Calu3 (cell line): ENCODE results near the gene SCNN1A. TPM values are rescaled to one million over a fixed set of nuclear protein-coding genes. Genes with fewer than 3 reads are reported as not detected.
A peak's percentile ranks its signal among the peaks of the same experiment; 100 is the strongest.

ENCODE experiments used
- BruUV-seq: library from RNA; stranded (reverse); fragments of 400-500 nt; replicated peaks from 2 replicates; lab custom pipeline; 2021; lab: Mats Ljungman, UMichigan
- CTCF ChIA-PET: fragments of 300-600 bp; sonication (Branson Sonifier 250); formaldehyde crosslinking; loops from one replicate; lab custom pipeline; 2022; ENCODE audit warnings: antibody characterized with exemption; lab: Charles Lee
- DNase-seq: peaks from one replicate; pipeline ENCODE4 v3.0.0; 2022
- H3K27ac Mint-ChIP-seq: one replicate; pipeline ENCODE4 v1.8.0; 2022; ENCODE audit warnings: mixed read lengths; ENCODE audit not compliant: unreplicated experiment
- H3K27me3 Mint-ChIP-seq: one replicate; pipeline ENCODE4 v1.8.0; 2022; ENCODE audit warnings: mixed read lengths; ENCODE audit not compliant: unreplicated experiment
- H3K36me3 Mint-ChIP-seq: one replicate; pipeline ENCODE4 v1.8.0; 2022; ENCODE audit warnings: mild to moderate bottlenecking, moderate library complexity, mixed read lengths; ENCODE audit not compliant: insufficient read depth, unreplicated experiment
- H3K4me1 Mint-ChIP-seq: one replicate; pipeline ENCODE4 v1.8.0; 2022; ENCODE audit warnings: mild to moderate bottlenecking, low read depth, mixed read lengths; ENCODE audit not compliant: unreplicated experiment
- H3K4me3 Mint-ChIP-seq: one replicate; pipeline ENCODE4 v1.8.0; 2022; ENCODE audit warnings: mild to moderate bottlenecking, low read depth, moderate library complexity, mixed read lengths; ENCODE audit not compliant: unreplicated experiment
- H3K9me3 Mint-ChIP-seq: one replicate; pipeline ENCODE4 v1.8.0; 2022; ENCODE audit warnings: low read depth, mixed read lengths; ENCODE audit not compliant: unreplicated experiment
- intact Hi-C: fragments of 100-400 bp; cut with micrococcal nuclease; formaldehyde crosslinking; loops from one replicate; pipeline ENCODE4 v1.10.0; 2022; ENCODE audit not compliant: unreplicated experiment
- total RNA-seq: library from RNA; stranded (reverse); gene quantifications from 2 replicates; pipeline ENCODE4 v1.2.3, GENCODE V29; 2022
- TF ChIP-seq, protein P1 (sequence below): fragments of 200-600 bp; IDR thresholded peaks from one replicate; pipeline ENCODE4 v1.8.0; 2022; ENCODE audit warnings: antibody characterized with exemption; ENCODE audit not compliant: unreplicated experiment

SCNN1A gene
- total RNA-seq, 1 experiment from 2014 or later = 53.5 TPM

DNA sequence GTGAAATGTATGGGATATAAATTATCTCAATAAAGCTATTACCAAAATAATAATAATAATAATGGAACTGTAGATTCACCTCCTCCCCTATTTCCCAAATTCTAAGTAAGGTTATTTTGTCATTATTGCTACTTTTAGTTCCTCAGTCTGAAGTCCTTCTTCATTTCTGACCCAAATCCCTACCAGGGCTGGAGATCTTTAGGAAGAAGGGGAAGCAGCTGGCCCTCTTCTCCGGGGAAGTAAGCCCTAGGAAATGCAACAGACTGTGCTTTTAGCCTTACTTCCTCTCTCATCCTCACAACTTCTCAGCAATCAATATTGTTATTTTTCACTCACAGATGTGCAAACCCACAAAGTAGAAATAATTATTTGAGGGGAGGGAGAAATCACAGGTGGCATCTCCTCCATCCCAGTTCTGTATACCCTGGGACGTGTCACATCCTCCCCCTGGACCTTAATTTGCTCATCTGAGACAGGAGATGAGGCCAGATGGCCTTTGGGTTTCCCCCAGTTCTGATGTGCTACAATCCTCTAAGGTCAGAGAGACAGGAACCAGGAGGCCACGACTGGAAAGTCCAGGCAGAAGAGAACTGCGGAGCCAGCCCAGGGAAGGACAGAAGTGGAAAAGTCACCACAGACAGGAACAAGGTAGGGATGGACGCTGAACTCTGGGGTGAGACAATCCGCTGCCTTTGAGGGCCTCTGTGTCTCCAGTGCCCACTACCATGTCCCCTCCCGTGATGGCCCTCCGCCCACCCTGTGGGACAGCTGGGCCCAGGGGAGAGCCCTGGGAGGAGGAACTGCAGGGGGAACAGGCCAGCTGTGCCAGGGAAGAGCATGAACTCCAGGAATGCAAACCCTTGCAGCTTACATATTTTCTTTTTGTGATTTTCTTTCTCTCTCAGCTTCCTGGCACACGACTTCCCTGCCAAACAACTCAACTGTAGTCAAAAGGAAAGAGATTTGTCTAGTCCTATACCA lies 22.9 kb downstream of the SCNN1A start:
- DNase-seq = no peak
- H3K9me3 Mint-ChIP-seq = no peaks in the 10 kb centered on the region
- no peak overlapping the region for H3K4me3 Mint-ChIP-seq
- H3K4me1 Mint-ChIP-seq = peaks cover 17% of the 10 kb centered on the region
- no TSS peak for BruUV-seq
- no peaks in the 10 kb centered on the region for H3K27me3 Mint-ChIP-seq
- intact Hi-C loops = no loop called here
- peaks cover 20% of the 10 kb centered on the region for H3K36me3 Mint-ChIP-seq
- CTCF ChIA-PET = interaction anchor here (0.7 kb wide), 1 partner anchor 66 kb away, joined by 3 read pairs; no protein-coding TSS in a partner anchor
- no peak overlapping the region for H3K27ac Mint-ChIP-seq
- TF ChIP-seq, protein P1, sequence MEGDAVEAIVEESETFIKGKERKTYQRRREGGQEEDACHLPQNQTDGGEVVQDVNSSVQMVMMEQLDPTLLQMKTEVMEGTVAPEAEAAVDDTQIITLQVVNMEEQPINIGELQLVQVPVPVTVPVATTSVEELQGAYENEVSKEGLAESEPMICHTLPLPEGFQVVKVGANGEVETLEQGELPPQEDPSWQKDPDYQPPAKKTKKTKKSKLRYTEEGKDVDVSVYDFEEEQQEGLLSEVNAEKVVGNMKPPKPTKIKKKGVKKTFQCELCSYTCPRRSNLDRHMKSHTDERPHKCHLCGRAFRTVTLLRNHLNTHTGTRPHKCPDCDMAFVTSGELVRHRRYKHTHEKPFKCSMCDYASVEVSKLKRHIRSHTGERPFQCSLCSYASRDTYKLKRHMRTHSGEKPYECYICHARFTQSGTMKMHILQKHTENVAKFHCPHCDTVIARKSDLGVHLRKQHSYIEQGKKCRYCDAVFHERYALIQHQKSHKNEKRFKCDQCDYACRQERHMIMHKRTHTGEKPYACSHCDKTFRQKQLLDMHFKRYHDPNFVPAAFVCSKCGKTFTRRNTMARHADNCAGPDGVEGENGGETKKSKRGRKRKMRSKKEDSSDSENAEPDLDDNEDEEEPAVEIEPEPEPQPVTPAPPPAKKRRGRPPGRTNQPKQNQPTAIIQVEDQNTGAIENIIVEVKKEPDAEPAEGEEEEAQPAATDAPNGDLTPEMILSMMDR = no peak

DNA sequence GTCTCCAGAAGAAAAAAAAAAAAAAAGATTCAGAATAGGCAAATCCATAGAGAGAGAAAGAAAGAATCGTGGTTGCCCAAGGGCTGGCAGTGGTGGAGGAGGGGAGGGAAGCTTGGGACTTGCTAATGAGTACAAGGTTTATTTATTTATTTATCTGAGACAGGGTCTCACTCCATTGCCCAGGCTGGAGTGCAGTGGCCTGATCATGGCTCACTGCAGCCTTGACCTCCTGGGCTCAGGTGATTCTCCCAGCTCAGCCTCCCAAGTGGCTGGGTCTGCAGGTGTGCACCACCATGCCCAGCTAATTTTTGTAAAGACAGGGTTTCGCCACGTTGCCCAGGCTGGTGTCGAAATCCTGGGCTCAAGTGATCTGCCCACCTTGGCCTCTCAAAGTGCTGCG lies 23.7 kb downstream of the SCNN1A start:
- Mint-ChIP-seq H3K27ac (no peak overlapping the region), H3K9me3 (peaks cover 3% of the 10 kb centered on the region), H3K4me3 (no peak overlapping the region), H3K4me1 (peaks cover 17% of the 10 kb centered on the region), H3K27me3 (no peaks in the 10 kb centered on the region), H3K36me3 (peaks cover 28% of the 10 kb centered on the region)
- CTCF ChIA-PET = interaction anchor here (0.7 kb wide), 2 partner anchors 9 to 65 kb away, joined by 3 to 4 read pairs; no protein-coding TSS in a partner anchor
- BruUV-seq = no TSS peak
- TF ChIP-seq, protein P1 = no peak
- no peak for DNase-seq
- intact Hi-C loops = no loop called here

DNA sequence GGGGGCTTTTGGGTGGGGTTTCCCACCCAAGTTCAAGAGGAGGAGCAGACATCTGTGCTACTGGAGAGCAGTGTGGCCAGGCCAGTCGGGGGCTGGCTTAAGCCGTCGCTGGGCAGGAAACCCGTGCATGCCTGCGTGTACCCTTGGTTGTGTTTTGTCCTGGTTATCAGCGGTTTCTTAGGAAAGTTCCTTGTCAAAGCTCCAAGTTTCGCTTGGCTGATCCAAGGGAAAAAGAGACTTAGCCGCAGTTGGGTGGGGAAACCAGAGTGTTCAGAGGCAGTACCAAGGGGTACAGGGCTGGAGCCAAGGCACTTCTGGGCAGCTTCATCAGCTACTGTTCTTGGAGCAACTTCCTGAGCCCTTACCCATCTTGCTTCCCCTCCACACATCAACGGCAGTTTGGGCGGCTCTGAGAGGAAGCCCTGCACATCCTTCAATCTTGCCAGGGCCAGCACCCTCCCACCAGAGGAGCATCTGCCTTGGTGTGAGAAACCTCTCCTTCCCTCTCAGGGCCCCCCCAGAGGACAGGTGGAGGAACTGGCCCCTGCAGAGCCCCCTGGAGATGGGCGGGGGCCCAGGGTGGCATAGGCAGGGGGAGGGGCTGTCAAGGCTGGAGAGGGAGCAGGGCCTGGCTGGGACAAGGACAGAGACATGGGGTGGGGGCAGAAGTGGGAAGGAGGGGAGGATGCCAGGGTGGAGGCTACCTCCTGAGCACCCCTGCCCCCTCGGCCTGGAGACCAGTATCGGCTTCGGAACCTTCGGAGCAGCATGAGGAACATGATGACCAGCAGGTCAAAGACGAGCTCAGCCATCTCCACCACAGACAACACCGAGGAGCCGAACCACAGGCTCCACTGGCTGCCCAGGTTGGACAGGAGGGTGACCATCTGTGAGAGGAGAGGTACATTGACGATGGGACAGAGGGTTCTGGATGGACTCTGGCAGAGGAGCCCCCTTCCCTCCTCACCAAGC lies 27.7 kb downstream of the SCNN1A start:
- Mint-ChIP-seq H3K36me3 (peaks cover 31% of the 10 kb centered on the region), H3K4me3 (no peak overlapping the region), H3K4me1 (peaks cover 39% of the 10 kb centered on the region), H3K27me3 (no peaks in the 10 kb centered on the region), H3K9me3 (peaks cover 3% of the 10 kb centered on the region), H3K27ac (no peak overlapping the region)
- TF ChIP-seq, protein P1 = no peak
- BruUV-seq = no TSS peak
- CTCF ChIA-PET = interaction anchor here (1.1 kb wide), 1 partner anchor 46 kb away, joined by 3 read pairs; no protein-coding TSS in a partner anchor
- intact Hi-C loops = loop anchor here (10.0 kb wide), 1 partner anchor 187 kb away; the partner anchor contains the start of gene GAPDH
- no peak for DNase-seq

DNA sequence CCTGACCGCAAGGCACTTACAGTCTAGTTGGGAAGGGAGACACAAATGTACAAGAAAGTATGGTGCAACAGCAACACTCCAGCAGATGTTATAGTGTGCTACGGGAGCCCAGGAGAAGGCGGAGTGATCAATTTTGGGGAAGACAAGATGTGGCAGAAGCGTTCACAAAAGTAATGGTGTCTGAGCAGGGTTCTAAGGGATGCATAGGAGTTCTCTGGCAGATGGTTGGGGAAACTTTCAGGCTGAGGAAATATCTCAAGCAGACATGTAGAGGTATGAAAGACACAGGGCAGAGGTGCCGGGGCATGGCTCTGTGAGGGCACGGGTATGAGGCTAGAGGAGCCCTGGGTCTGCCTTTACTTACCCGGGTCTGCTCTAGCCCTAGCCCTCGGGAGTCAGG lies 28.4 kb downstream of the SCNN1A start:
- CTCF ChIA-PET = interaction anchor here (2.6 kb wide), 1 partner anchor 11 kb away, joined by 25 read pairs; no protein-coding TSS in a partner anchor
- no peak for DNase-seq
- H3K27ac Mint-ChIP-seq = no peak overlapping the region

More for the DNA sequence above, 28.4 kb downstream of the SCNN1A start:
- Mint-ChIP-seq H3K27me3 (no peaks in the 10 kb centered on the region), H3K4me3 (no peak overlapping the region), H3K9me3 (peaks cover 3% of the 10 kb centered on the region), H3K4me1 (peaks cover 47% of the 10 kb centered on the region), H3K36me3 (peaks cover 26% of the 10 kb centered on the region)
- TF ChIP-seq, protein P1 = no peak
- TSS peak; percentile 55 for BruUV-seq
- intact Hi-C loops = loop anchor here (10.0 kb wide), 1 partner anchor 188 kb away; the partner anchor contains the start of gene GAPDH
